GM12878 (cell line): ENCODE measurements around the gene SLC39A11. TPM values are rescaled to one million over a fixed set of nuclear protein-coding genes. Genes with fewer than 3 reads are reported as not detected.

Experiments used
- ATAC-seq: fragments of 200-7000 bp; cut with Tn5 transposase; 3 replicates; pipeline ENCODE4 v1.9.1; 2020; ENCODE audit warnings: mild to moderate bottlenecking, moderate library complexity
- BruUV-seq: library from RNA; stranded (reverse); fragments of 400-500 nt; replicated peaks from 2 replicates; lab custom pipeline; 2021; lab: Mats Ljungman, UMichigan
- CTCF ChIA-PET: fragments of 300-600 bp; sonication (Branson Sonifier 250); formaldehyde crosslinking; extraction: SDS; loops from one replicate; lab custom pipeline; 2021; ENCODE audit warnings: inconsistent platforms; lab: Yijun Ruan, JAX
- POLR2A ChIA-PET: fragments of 350-600 bp; formaldehyde crosslinking; extraction: SDS; loops from one replicate; lab custom pipeline; 2021; ENCODE audit warnings: inconsistent platforms; lab: Charles Lee
- RAD21 ChIA-PET: fragments of 300-600 bp; sonication (Branson Sonifier 250); formaldehyde crosslinking; loops from one replicate; lab custom pipeline; 2023; ENCODE audit warnings: antibody characterized with exemption; ENCODE audit not compliant: unreplicated experiment; lab: Charles Lee
- SMC1A ChIA-PET: fragments of 300-600 bp; sonication (Branson Sonifier 250); formaldehyde crosslinking; loops from one replicate; lab custom pipeline; 2023; ENCODE audit not compliant: unreplicated experiment, uncharacterized antibody; lab: Charles Lee
- DNase-seq: peaks from one replicate; pipeline ENCODE4 v3.0.0-alpha.2; 2011; ENCODE audit warnings: low read depth, low spot score
- FAIRE-seq: peaks from 3 replicates; lab custom pipeline; 2011; peaks lifted over from hg19 to GRCh38; lab: Jason Lieb, UNC
- H2AFZ ChIP-seq: 2 replicates; pipeline ENCODE4 v1.6.0; 2011; ENCODE audit warnings: low read depth, low read length, control low read depth; ENCODE audit not compliant: control insufficient read depth
- H3K27ac ChIP-seq: 2 replicates; pipeline ENCODE4 v1.5.1; 2011; ENCODE audit warnings: control low read depth; ENCODE audit not compliant: control insufficient read depth, insufficient read depth
- H3K27me3 ChIP-seq, 2 experiments: replicated peaks in 1 of 2; 2 replicates each; pipeline versions ENCODE4 v1.6.0 to v1.6.1; 2011; ENCODE audit warnings: low read length in 1 of 2; ENCODE audit not compliant: control insufficient read depth in 2 of 2, insufficient read depth in 2 of 2
- H3K36me3 ChIP-seq, 2 experiments: 2 replicates each; pipeline ENCODE4 v1.5.1; 2011; ENCODE audit warnings: low read length in 1 of 2; ENCODE audit not compliant: control insufficient read depth in 2 of 2, insufficient read depth in 2 of 2
- H3K4me1 ChIP-seq: 2 replicates; pipeline ENCODE4 v1.6.1; 2011; ENCODE audit warnings: mild to moderate bottlenecking, low read length, moderate library complexity, mixed read lengths; ENCODE audit not compliant: control insufficient read depth, insufficient read depth
- H3K4me2 ChIP-seq: 2 replicates; pipeline ENCODE4 v1.6.0; 2011; ENCODE audit warnings: control low read depth; ENCODE audit not compliant: control insufficient read depth, insufficient read depth
- H3K4me3 ChIP-seq: fragments of 200-600 bp; sonication (generic); 2 replicates; pipeline ENCODE4 v1.5.1; 2016
- H3K79me2 ChIP-seq: 2 replicates; pipeline ENCODE4 v1.6.0; 2011; ENCODE audit warnings: low read length; ENCODE audit not compliant: control insufficient read depth, insufficient read depth
- H3K9ac ChIP-seq: 2 replicates; pipeline ENCODE4 v1.8.0; 2011; ENCODE audit warnings: low read length, control low read depth, mixed read lengths; ENCODE audit not compliant: control insufficient read depth, insufficient read depth
- H3K9me3 ChIP-seq: replicated peaks from 3 replicates; pipeline ENCODE4 v1.5.1; 2011; ENCODE audit warnings: mild to moderate bottlenecking, low read length; ENCODE audit not compliant: control insufficient read depth, insufficient read depth
- H4K20me1 ChIP-seq: 2 replicates; pipeline ENCODE4 v1.6.0; 2011; ENCODE audit not compliant: control insufficient read depth, insufficient read depth
- BCL3 ChIP-seq: IDR thresholded peaks from 2 replicates; pipeline ENCODE4 v1.6.1; 2011; ENCODE audit warnings: borderline replicate concordance, low read depth, mild to moderate bottlenecking, moderate library complexity, low read length; ENCODE audit not compliant: insufficient read depth, poor library complexity, severe bottlenecking
- CBX3 ChIP-seq: fragments of 200-600 bp; sonication (generic); IDR thresholded peaks from 2 replicates; pipeline ENCODE4 v1.6.1; 2016; ENCODE audit warnings: low read depth, borderline replicate concordance
- HDGF ChIP-seq: fragments of 450-650 bp; IDR thresholded peaks from 2 replicates; pipeline ENCODE4 v1.6.1; 2016; ENCODE audit warnings: antibody characterized with exemption
- HSF1 ChIP-seq: fragments of 150-350 bp; IDR thresholded peaks from 2 replicates; pipeline ENCODE4 v1.6.1; 2014; ENCODE audit warnings: mild to moderate bottlenecking, low read depth, low read length
- IKZF1 ChIP-seq: fragments of 450-650 bp; conservative IDR thresholded peaks from 2 replicates; pipeline ENCODE4 v1.6.1; 2017; ENCODE audit warnings: antibody characterized with exemption, mild to moderate bottlenecking
- JUND ChIP-seq: IDR thresholded peaks from 2 replicates; pipeline ENCODE4 v1.6.1; 2012; ENCODE audit warnings: low read depth, mild to moderate bottlenecking, low read length, improper control_type of control experiment, moderate library complexity
- POLR2A ChIP-seq: IDR thresholded peaks from 2 replicates; pipeline ENCODE4 v1.6.1; 2011; ENCODE audit warnings: low read depth, mild to moderate bottlenecking, low read length
- RAD51 ChIP-seq: fragments of 450-650 bp; IDR thresholded peaks from 2 replicates; pipeline ENCODE4 v1.6.1; 2016; ENCODE audit warnings: moderate library complexity, mild to moderate bottlenecking, inconsistent platforms
- SP1 ChIP-seq: IDR thresholded peaks from one replicate; pipeline ENCODE4 v1.6.1; 2011; ENCODE audit warnings: low read depth, low read length
- WGBS: methylation state at CpG from one replicate; pipeline ENCODE4 v1.1.6; 2016; ENCODE audit warnings: low lambda C conversion rate; ENCODE audit not compliant: insufficient replicate concordance, insufficient coverage; ENCODE audit errors: missing lambda C conversion rate; 5-methylcytosine and 5-hydroxymethylcytosine counted together
- in situ Hi-C: fragments of 300-500 bp; cut with MboI; formaldehyde crosslinking; loops from 9 replicates; pipeline ENCODE4 v1.14.3; 2018; ENCODE audit warnings: mixed read lengths
- intact Hi-C: fragments of 100-400 bp; cut with micrococcal nuclease; formaldehyde crosslinking; loops from one replicate; pipeline ENCODE4 v1.14.2; 2022; ENCODE audit not compliant: unreplicated experiment
- polyA plus RNA-seq, 11 experiments: library from polyadenylated mRNA; depleted of rRNA in 4 of 11; unstranded in 6 of 11; stranded (reverse) in 5 of 11; fragments of >200 nt; fragmentation: Nextera tagmentation in 4 of 11; fragmentation: Illumina TruSeq in 1 of 11; extraction: Ambion mirVana in 4 of 11; extraction: Trizol in 1 of 11; gene quantifications; 1 replicate in 1 of 11; 2 replicates in 10 of 11; pipeline versions ENCODE4 v1.2.1 to v1.2.3, GENCODE V29; 2011 to 2016; ENCODE audit warnings: inconsistent platforms in 2 of 11, missing spikeins in 2 of 11, low read depth in 1 of 11
- total RNA-seq, 4 experiments: library from RNA; depleted of rRNA in 3 of 4; stranded (reverse); fragments of >200 nt in 3 of 4; fragmentation: Illumina TruSeq in 1 of 4; extraction: Trizol in 1 of 4; gene quantifications; 2 replicates each; pipeline versions ENCODE4 v1.2.1 to v1.2.3, GENCODE V29; 2013 to 2021

The SLC39A11 gene
- total and polyA plus RNA-seq, 10 of the 15 experiments (the other 5 are each of a cell fraction or from before 2014, with no cell fraction given) = 8.6 to 23.8 (median 14.0) TPM

- no peak overlapping the region for H3K27ac ChIP-seq
- H3K4me2 ChIP-seq = no peak overlapping the region
- ATAC-seq (no peak), DNase-seq (no peak), FAIRE-seq (no peak)
- CTCF ChIA-PET = interaction anchor here (1.7 to 1.9 kb wide), 2 partner anchors 370 to 373 kb away, joined by 4 read pairs; no protein-coding TSS in a partner anchor
- H4K20me1 ChIP-seq = no peaks in the 10 kb centered on the region
- H3K9ac ChIP-seq = no peak overlapping the region
- in situ Hi-C loops (no loop called here), intact Hi-C loops (no loop called here)
- POLR2A ChIA-PET = no interaction called here
- no peaks in the 10 kb centered on the region; a peak in 1 of 4 replicates for H3K36me3 ChIP-seq
- no peaks in the 10 kb centered on the region for H3K9me3 ChIP-seq
- no peaks in the 10 kb centered on the region; the same call in 1 of the 2 replicates for H3K79me2 ChIP-seq
- 91% methylated on average over 2 of the region's 2 CpGs for WGBS
- TF ChIP-seq SP1 = no peak
- no peak for TF ChIP-seq HDGF
- TF ChIP-seq CBX3 = no peak
- no peak for TF ChIP-seq POLR2A
- TF ChIP-seq RAD51 = no peak
- TF ChIP-seq HSF1 = no peak
- TF ChIP-seq BCL3 = no peak
- TF ChIP-seq IKZF1 = no peak
- TF ChIP-seq JUND = no peak
- no peak overlapping the region for H2AFZ ChIP-seq
- peaks cover 6% of the 10 kb centered on the region; the same call in 1 of the 2 replicates for H3K4me1 ChIP-seq
- RAD21 ChIA-PET = no interaction called here
- H3K27me3 ChIP-seq = no peaks in the 10 kb centered on the region
- BruUV-seq = no TSS peak
- SMC1A ChIA-PET = interaction anchor here (1.3 kb wide), 1 partner anchor 163 kb away, joined by 3 read pairs; no protein-coding TSS in a partner anchor
- H3K4me3 ChIP-seq = no peak overlapping the region
Observed at GRCh38 chr17:72930031-72930430, 162.5 kb downstream of the SLC39A11 start.
